ENCODE data around the gene DNAJC9.

DNAJC9 gene

DNA sequence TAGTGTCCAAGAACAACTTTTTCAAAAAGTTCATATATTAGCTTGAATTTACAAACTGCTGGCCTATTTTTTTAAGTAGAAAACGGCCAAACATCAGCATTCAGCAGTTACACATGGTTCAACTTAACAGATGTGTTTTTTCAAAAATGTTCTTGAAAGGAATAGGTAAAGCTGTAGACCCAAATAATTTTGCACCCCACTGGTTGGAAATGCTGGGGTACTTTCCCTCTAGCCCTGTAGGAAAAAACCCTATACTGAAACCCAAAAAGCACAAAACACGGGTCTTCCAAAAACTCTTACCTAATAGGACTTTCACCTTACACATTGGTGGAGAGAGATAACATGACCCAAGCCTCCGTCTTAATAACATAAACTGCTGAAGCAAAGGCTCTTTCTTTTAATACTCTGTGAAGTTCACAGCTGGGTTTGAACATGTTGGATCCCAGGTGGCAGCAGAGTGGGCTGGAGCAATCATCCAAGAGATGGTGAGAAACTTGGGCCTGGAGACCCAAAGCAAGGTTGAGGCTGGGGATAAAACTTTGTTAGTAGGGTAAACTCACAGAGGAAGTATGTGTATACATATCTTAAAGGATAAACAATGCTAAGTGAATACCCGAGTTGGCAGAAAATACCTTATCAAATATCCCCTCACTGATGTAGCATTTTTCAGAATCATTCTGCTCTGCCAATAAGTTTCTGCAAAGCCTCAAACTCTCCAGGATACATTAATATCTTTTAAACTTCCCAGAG lies 629 bp upstream of the DNAJC9 start:
- no peak for DNase-seq (ENCODE audit: low read depth in 1 of 2, low spot score in 1 of 2)
- peak overlapping the region; percentile 95 for H3K27ac ChIP-seq (replicated peaks)
- H3K4me3 ChIP-seq (replicated peaks; ENCODE audit: insufficient read depth, low read length) = peak overlapping the region; percentile 34

DNA sequence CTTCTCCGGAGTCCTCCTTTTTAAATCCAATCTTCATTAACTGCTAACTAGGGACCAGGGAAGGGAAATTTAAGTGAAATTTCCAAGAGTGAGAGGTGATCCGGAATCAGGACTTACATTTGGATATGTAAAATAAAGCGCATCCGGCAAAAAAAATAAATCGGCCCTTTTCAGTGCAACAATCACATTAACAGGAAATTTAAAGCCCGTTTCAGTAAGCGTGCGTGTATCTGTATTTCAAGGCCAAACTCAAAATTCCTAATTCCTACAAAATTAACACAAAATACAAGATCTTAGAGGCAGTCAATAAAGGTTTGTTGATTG lies 771 bp downstream of the DNAJC9 start:
- peak overlapping the region; percentile 95 for H3K27ac ChIP-seq (replicated peaks)

More for the DNA sequence above, 629 bp upstream of the DNAJC9 start:
- H3K27me3 ChIP-seq (ENCODE audit: insufficient read depth, poor library complexity, severe bottlenecking) = no peaks in the 10 kb centered on the region
- TF ChIP-seq GABPA (IDR thresholded peaks at IDR 0.05; ENCODE audit: low read depth) = no peak
- TF ChIP-seq SPI1 (IDR thresholded peaks at IDR 0.05; ENCODE audit: borderline replicate concordance, low read depth) = no peak
- TF ChIP-seq POLR2AphosphoS5 (IDR thresholded peaks at IDR 0.05; ENCODE audit: low read depth) = no peak
- TF ChIP-seq, protein P1, sequence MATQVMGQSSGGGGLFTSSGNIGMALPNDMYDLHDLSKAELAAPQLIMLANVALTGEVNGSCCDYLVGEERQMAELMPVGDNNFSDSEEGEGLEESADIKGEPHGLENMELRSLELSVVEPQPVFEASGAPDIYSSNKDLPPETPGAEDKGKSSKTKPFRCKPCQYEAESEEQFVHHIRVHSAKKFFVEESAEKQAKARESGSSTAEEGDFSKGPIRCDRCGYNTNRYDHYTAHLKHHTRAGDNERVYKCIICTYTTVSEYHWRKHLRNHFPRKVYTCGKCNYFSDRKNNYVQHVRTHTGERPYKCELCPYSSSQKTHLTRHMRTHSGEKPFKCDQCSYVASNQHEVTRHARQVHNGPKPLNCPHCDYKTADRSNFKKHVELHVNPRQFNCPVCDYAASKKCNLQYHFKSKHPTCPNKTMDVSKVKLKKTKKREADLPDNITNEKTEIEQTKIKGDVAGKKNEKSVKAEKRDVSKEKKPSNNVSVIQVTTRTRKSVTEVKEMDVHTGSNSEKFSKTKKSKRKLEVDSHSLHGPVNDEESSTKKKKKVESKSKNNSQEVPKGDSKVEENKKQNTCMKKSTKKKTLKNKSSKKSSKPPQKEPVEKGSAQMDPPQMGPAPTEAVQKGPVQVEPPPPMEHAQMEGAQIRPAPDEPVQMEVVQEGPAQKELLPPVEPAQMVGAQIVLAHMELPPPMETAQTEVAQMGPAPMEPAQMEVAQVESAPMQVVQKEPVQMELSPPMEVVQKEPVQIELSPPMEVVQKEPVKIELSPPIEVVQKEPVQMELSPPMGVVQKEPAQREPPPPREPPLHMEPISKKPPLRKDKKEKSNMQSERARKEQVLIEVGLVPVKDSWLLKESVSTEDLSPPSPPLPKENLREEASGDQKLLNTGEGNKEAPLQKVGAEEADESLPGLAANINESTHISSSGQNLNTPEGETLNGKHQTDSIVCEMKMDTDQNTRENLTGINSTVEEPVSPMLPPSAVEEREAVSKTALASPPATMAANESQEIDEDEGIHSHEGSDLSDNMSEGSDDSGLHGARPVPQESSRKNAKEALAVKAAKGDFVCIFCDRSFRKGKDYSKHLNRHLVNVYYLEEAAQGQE (IDR thresholded peaks at IDR 0.05; ENCODE audit: insufficient replicate concordance, low read depth) = no peak
- TF ChIP-seq, protein P2, sequence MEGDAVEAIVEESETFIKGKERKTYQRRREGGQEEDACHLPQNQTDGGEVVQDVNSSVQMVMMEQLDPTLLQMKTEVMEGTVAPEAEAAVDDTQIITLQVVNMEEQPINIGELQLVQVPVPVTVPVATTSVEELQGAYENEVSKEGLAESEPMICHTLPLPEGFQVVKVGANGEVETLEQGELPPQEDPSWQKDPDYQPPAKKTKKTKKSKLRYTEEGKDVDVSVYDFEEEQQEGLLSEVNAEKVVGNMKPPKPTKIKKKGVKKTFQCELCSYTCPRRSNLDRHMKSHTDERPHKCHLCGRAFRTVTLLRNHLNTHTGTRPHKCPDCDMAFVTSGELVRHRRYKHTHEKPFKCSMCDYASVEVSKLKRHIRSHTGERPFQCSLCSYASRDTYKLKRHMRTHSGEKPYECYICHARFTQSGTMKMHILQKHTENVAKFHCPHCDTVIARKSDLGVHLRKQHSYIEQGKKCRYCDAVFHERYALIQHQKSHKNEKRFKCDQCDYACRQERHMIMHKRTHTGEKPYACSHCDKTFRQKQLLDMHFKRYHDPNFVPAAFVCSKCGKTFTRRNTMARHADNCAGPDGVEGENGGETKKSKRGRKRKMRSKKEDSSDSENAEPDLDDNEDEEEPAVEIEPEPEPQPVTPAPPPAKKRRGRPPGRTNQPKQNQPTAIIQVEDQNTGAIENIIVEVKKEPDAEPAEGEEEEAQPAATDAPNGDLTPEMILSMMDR (IDR thresholded peaks at IDR 0.05; ENCODE audit: insufficient read depth, low read length) = no peak

DNA sequence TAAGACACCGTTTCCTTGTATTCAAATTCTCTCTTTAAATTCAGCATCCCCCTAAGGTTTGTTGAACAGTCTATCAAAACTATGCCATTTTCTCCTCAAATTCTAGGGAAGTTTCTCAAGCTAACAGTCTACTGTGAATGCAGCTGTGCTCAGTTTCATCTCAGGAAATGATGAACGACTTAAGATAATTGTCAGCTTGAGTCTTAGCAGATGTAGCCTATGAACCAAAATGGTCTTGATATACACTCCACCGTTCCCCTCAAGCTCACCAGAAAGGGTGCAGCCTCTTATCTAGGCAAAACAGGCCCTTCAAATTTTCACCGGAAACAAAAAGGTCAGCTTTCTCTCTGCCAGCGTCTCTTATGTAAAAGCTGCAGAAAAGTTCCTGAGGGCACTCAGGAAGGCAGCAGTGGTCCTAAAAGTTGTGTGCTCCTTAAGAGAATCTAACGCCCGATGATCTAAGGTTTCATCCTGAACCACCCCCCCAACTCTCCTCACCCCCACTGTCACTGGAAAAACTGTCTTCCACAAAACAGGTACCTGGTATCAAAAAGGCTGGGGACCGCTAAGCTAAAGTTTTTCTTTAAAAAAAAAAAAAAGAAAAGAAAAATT lies 2.1 kb downstream of the DNAJC9 start:
- no peak for DNase-seq (ENCODE audit: low read depth in 1 of 2, low spot score in 1 of 2)
- peak overlapping the region; percentile 81 for H3K4me3 ChIP-seq (replicated peaks; ENCODE audit: insufficient read depth, low read length)
- TF ChIP-seq POLR2AphosphoS5 (IDR thresholded peaks at IDR 0.05; ENCODE audit: low read depth) (no peak), SPI1 (IDR thresholded peaks at IDR 0.05; ENCODE audit: borderline replicate concordance, low read depth) (no peak), GABPA (IDR thresholded peaks at IDR 0.05; ENCODE audit: low read depth) (no peak)
- TF ChIP-seq, protein P2 (IDR thresholded peaks at IDR 0.05; ENCODE audit: insufficient read depth, low read length) = no peak
- TF ChIP-seq, protein P1 (IDR thresholded peaks at IDR 0.05; ENCODE audit: insufficient replicate concordance, low read depth) = no peak
- no peaks in the 10 kb centered on the region for H3K27me3 ChIP-seq (ENCODE audit: insufficient read depth, poor library complexity, severe bottlenecking)
- H3K27ac ChIP-seq (replicated peaks) = peak overlapping the region; percentile 27

More for the DNA sequence above, 771 bp downstream of the DNAJC9 start:
- no peak for DNase-seq (ENCODE audit: low read depth in 1 of 2, low spot score in 1 of 2)
- no peak for TF ChIP-seq POLR2AphosphoS5 (IDR thresholded peaks at IDR 0.05; ENCODE audit: low read depth)
- TF ChIP-seq, protein P1 (IDR thresholded peaks at IDR 0.05; ENCODE audit: insufficient replicate concordance, low read depth) = no peak
- TF ChIP-seq GABPA (IDR thresholded peaks at IDR 0.05; ENCODE audit: low read depth) = no peak
- no peak for TF ChIP-seq SPI1 (IDR thresholded peaks at IDR 0.05; ENCODE audit: borderline replicate concordance, low read depth)
- TF ChIP-seq, protein P2 (IDR thresholded peaks at IDR 0.05; ENCODE audit: insufficient read depth, low read length) = no peak
- Histone ChIP-seq H3K27me3 (ENCODE audit: insufficient read depth, poor library complexity, severe bottlenecking) (no peaks in the 10 kb centered on the region), H3K4me3 (replicated peaks; ENCODE audit: insufficient read depth, low read length) (peak overlapping the region; percentile 81)

Data from HL-60 (cell line).